CD8-positive, alpha-beta memory T cell (primary cell): Measurements from ENCODE around the gene ECD. TPM values are rescaled to one million over a fixed set of nuclear protein-coding genes. Genes with fewer than 3 reads are reported as not detected.

ENCODE experiments used
- CTCF ChIA-PET: fragments of 350-600 bp; sonication (Branson Sonifier 250); formaldehyde crosslinking; loops from one replicate; lab custom pipeline; 2021; ENCODE audit warnings: antibody characterized with exemption; lab: Charles Lee
- POLR2A ChIA-PET: fragments of 350-600 bp; sonication (Branson Sonifier 250); formaldehyde crosslinking; loops from one replicate; lab custom pipeline; 2021; ENCODE audit warnings: antibody characterized with exemption; lab: Charles Lee
- DNase-seq, 5 donors: peaks; one replicate each; pipeline versions ENCODE4 v3.0.0 to v3.0.0-alpha.2; 2020 to 2022; ENCODE audit warnings: mixed read lengths in 1 of 5
- H3K27ac ChIP-seq: one replicate; pipeline ENCODE4 v1.7.0; 2013; ENCODE audit warnings: low read depth, mild to moderate bottlenecking, low read length, moderate library complexity
- H3K27me3 ChIP-seq: 2 replicates; pipeline ENCODE4 v1.7.0; 2013; ENCODE audit warnings: low read length, mild to moderate bottlenecking; ENCODE audit not compliant: insufficient read depth, poor library complexity, severe bottlenecking
- H3K36me3 ChIP-seq: 2 replicates; pipeline ENCODE4 v1.7.0; 2013; ENCODE audit warnings: mild to moderate bottlenecking, low read length, moderate library complexity; ENCODE audit not compliant: insufficient read depth
- H3K4me1 ChIP-seq: 2 replicates; pipeline ENCODE4 v1.7.0; 2013; ENCODE audit warnings: mild to moderate bottlenecking, low read length, moderate library complexity; ENCODE audit not compliant: insufficient read depth
- H3K4me3 ChIP-seq: 2 replicates; pipeline ENCODE4 v1.7.0; 2013; ENCODE audit warnings: mild to moderate bottlenecking, low read length
- H3K9me3 ChIP-seq: 2 replicates; pipeline ENCODE4 v1.7.0; 2013; ENCODE audit warnings: mild to moderate bottlenecking, low read length
- H3K27ac Mint-ChIP-seq, 8 donors: one replicate each; pipeline ENCODE4 v1.8.0; 2020 to 2021; ENCODE audit warnings: mixed read lengths in 8 of 8, mild to moderate bottlenecking in 6 of 8, inconsistent platforms in 3 of 8, moderate library complexity in 3 of 8
- H3K27me3 Mint-ChIP-seq, 2 donors: one replicate each; pipeline ENCODE4 v1.8.0; 2020 to 2021; ENCODE audit warnings: mixed read lengths in 2 of 2, mild to moderate bottlenecking in 1 of 2, moderate library complexity in 1 of 2
- H3K36me3 Mint-ChIP-seq, 3 donors: one replicate each; pipeline ENCODE4 v1.8.0; 2020 to 2021; ENCODE audit warnings: mixed read lengths in 3 of 3, inconsistent platforms in 1 of 3, mild to moderate bottlenecking in 1 of 3
- H3K4me1 Mint-ChIP-seq, 3 donors: one replicate each; pipeline ENCODE4 v1.8.0; 2020 to 2021; ENCODE audit warnings: mixed read lengths in 3 of 3, inconsistent platforms in 1 of 3, mild to moderate bottlenecking in 1 of 3
- H3K4me3 Mint-ChIP-seq, 7 donors: one replicate each; pipeline ENCODE4 v1.8.0; 2020 to 2021; ENCODE audit warnings: mixed read lengths in 7 of 7, mild to moderate bottlenecking in 6 of 7, moderate library complexity in 4 of 7, inconsistent platforms in 2 of 7
- H3K9me3 Mint-ChIP-seq, 5 donors: one replicate each; pipeline ENCODE4 v1.8.0; 2020 to 2022; ENCODE audit warnings: mixed read lengths in 5 of 5, mild to moderate bottlenecking in 3 of 5, moderate library complexity in 2 of 5, inconsistent platforms in 1 of 5
- polyA plus RNA-seq: library from polyadenylated mRNA; unstranded; fragments of 300-500 nt; fragmentation: Illumina TruSeq; gene quantifications from one replicate; pipeline ENCODE4 v1.2.3, GENCODE V29; 2021
- total RNA-seq, 2 experiments: library from RNA; stranded (reverse); gene quantifications; one replicate each; pipeline ENCODE4 v1.2.3, GENCODE V29; 2021

The ECD gene
- total and polyA plus RNA-seq, 3 experiments from 2014 or later = 24.9 to 35.8 (median 33.2) TPM

DNA sequence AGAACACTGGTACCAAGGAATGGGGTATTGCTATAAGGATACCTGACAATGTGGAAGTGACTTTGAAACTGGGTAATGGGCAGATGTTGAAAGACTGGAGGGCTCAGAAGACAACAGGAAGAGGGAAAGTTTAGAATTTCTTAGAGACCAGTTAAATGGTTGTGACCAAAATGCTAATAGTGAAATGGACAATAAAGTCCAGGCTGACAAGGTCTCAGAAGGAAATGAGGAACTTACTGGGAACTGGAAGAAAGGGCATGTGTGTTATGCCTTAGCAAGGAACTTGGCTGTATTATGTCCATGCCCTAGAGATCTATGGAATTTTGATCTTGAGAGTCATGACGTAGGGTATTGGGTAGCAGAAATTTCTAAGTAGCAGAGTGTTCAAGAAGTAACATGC, 38.1 kb upstream of the ECD start:
- H3K9me3 Mint-ChIP-seq = no peaks in the 10 kb centered on the region
- H3K4me3 ChIP-seq = no peak overlapping the region
- H3K27ac ChIP-seq = no peak overlapping the region
- peaks cover 0 to 23% (median 4%) of the 10 kb centered on the region in 3 donors for H3K36me3 Mint-ChIP-seq
- no peaks in the 10 kb centered on the region for H3K4me1 Mint-ChIP-seq
- ChIA-PET POLR2A (no interaction called here), CTCF (no interaction called here)
- H3K9me3 ChIP-seq = no peaks in the 10 kb centered on the region
- no peak for DNase-seq
- no peaks in the 10 kb centered on the region for H3K36me3 ChIP-seq
- H3K27ac Mint-ChIP-seq = peak overlapping the region in 1 of 8 donors; percentile 29
- no peaks in the 10 kb centered on the region for H3K27me3 Mint-ChIP-seq
- no peaks in the 10 kb centered on the region for H3K27me3 ChIP-seq
- H3K4me1 ChIP-seq = no peaks in the 10 kb centered on the region
- H3K4me3 Mint-ChIP-seq = no peak overlapping the region

- DNase-seq = no peak
- ChIA-PET CTCF (interaction anchor here (0.6 kb wide), 1 partner anchor 12 kb away, joined by 3 read pairs; no protein-coding TSS in a partner anchor), POLR2A (no interaction called here)
- H3K36me3 Mint-ChIP-seq = peaks cover 0 to 21% (median 7%) of the 10 kb centered on the region in 3 donors
- H3K4me3 Mint-ChIP-seq = no peak overlapping the region
- Histone ChIP-seq H3K27me3 (no peaks in the 10 kb centered on the region), H3K9me3 (no peaks in the 10 kb centered on the region), H3K4me3 (no peak overlapping the region), H3K36me3 (no peaks in the 10 kb centered on the region), H3K4me1 (no peaks in the 10 kb centered on the region), H3K27ac (no peak overlapping the region)
- H3K4me1 Mint-ChIP-seq = no peaks in the 10 kb centered on the region
- H3K9me3 Mint-ChIP-seq = no peaks in the 10 kb centered on the region
- no peaks in the 10 kb centered on the region for H3K27me3 Mint-ChIP-seq
- no peak overlapping the region for H3K27ac Mint-ChIP-seq
Measured at GRCh38 chr10:73205081-73205480, 37.3 kb upstream of the ECD start.

GRCh38 chr10:73190188-73190587, 22.4 kb upstream of the ECD start:
- H3K4me1 ChIP-seq = no peaks in the 10 kb centered on the region
- no peak overlapping the region for H3K27ac ChIP-seq
- no peak for DNase-seq
- CTCF ChIA-PET = no interaction called here
- Mint-ChIP-seq H3K9me3 (no peaks in the 10 kb centered on the region), H3K27me3 (no peaks in the 10 kb centered on the region), H3K27ac (peak overlapping the region in 1 of 8 donors; percentile 82), H3K4me1 (no peaks in the 10 kb centered on the region), H3K4me3 (no peak overlapping the region), H3K36me3 (peaks cover 0 to 16% (median 4%) of the 10 kb centered on the region in 3 donors)
- no peaks in the 10 kb centered on the region for H3K27me3 ChIP-seq
- no peaks in the 10 kb centered on the region for H3K9me3 ChIP-seq
- H3K36me3 ChIP-seq = no peaks in the 10 kb centered on the region
- POLR2A ChIA-PET = no interaction called here
- H3K4me3 ChIP-seq = no peak overlapping the region

DNA sequence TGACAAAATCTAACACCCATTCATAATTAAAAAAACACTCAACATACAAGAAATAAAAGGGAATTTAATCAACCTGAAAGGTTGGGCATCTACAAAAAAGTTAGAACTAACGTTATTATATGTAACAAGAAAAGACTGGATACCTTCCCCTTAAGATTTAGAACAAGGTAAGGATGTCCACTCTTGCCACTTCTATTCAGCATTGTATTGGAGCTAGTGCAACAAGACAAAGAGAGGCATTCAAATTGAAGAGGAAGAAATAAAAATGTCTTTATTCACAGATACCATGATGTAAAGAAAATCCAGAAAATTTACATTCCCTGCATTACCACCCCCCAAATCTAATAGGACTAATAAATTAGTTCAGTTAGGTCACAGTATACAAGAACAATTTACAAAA, 18.5 kb upstream of the ECD start:
- H3K4me1 Mint-ChIP-seq = no peaks in the 10 kb centered on the region
- no peak for DNase-seq
- ChIA-PET POLR2A (no interaction called here), CTCF (no interaction called here)
- H3K27ac Mint-ChIP-seq = no peak overlapping the region
- no peaks in the 10 kb centered on the region for H3K27me3 Mint-ChIP-seq
- no peaks in the 10 kb centered on the region for H3K9me3 Mint-ChIP-seq
- Histone ChIP-seq H3K27ac (no peak overlapping the region), H3K36me3 (no peaks in the 10 kb centered on the region), H3K27me3 (no peaks in the 10 kb centered on the region), H3K4me1 (no peaks in the 10 kb centered on the region), H3K4me3 (no peak overlapping the region), H3K9me3 (no peaks in the 10 kb centered on the region)
- H3K4me3 Mint-ChIP-seq = no peak overlapping the region
- peaks cover 8 to 27% (median 9%) of the 10 kb centered on the region in 3 donors for H3K36me3 Mint-ChIP-seq

- peaks cover 7% of the 10 kb centered on the region for H3K36me3 ChIP-seq
- no peaks in the 10 kb centered on the region for H3K4me1 ChIP-seq
- Mint-ChIP-seq H3K36me3 (peaks cover 16 to 41% (median 19%) of the 10 kb centered on the region in 3 donors), H3K9me3 (no peaks in the 10 kb centered on the region), H3K27me3 (no peaks in the 10 kb centered on the region), H3K27ac (no peak overlapping the region), H3K4me3 (no peak overlapping the region), H3K4me1 (no peaks in the 10 kb centered on the region)
- CTCF ChIA-PET = interaction anchor here (1.2 kb wide), 1 partner anchor 87 kb away, joined by 4 read pairs; the partner anchor contains the start of gene P4HA1
- no peaks in the 10 kb centered on the region for H3K9me3 ChIP-seq
- H3K27me3 ChIP-seq = no peaks in the 10 kb centered on the region
- DNase-seq = no peak
- no peak overlapping the region for H3K4me3 ChIP-seq
- POLR2A ChIA-PET = no interaction called here
- H3K27ac ChIP-seq = no peak overlapping the region
Measured at GRCh38 chr10:73183667-73184281, 16.0 kb upstream of the ECD start.

DNA sequence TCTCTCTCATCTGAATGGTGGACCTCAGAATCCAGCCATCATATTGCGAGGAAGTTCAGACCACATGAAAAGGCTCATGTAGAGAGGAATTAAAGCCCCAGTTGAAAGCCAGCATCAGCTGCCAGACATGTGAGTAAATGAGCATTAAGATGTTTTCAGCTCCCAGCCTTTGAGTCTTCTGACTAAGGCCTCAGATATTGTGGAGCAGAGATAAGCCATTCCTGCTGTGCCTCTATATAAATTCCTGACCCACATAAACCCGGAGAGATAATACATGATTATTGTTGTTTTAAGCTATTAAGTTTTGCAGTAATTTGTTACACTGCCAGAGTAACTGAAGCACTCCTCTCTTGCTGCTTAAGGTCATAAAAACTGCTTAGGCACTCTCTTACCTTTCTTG, 14.8 kb upstream of the ECD start:
- Histone ChIP-seq H3K4me1 (no peaks in the 10 kb centered on the region), H3K27ac (no peak overlapping the region), H3K36me3 (peaks cover 7% of the 10 kb centered on the region), H3K27me3 (no peaks in the 10 kb centered on the region), H3K9me3 (no peaks in the 10 kb centered on the region), H3K4me3 (no peak overlapping the region)
- POLR2A ChIA-PET = no interaction called here
- Mint-ChIP-seq H3K27ac (no peak overlapping the region), H3K9me3 (no peaks in the 10 kb centered on the region), H3K27me3 (no peaks in the 10 kb centered on the region), H3K36me3 (peaks cover 19 to 51% (median 20%) of the 10 kb centered on the region in 3 donors), H3K4me1 (no peaks in the 10 kb centered on the region), H3K4me3 (no peak overlapping the region)
- CTCF ChIA-PET = interaction anchor here (1.2 kb wide), 1 partner anchor 86 kb away, joined by 4 read pairs; the partner anchor contains the start of gene P4HA1
- DNase-seq = no peak

DNA sequence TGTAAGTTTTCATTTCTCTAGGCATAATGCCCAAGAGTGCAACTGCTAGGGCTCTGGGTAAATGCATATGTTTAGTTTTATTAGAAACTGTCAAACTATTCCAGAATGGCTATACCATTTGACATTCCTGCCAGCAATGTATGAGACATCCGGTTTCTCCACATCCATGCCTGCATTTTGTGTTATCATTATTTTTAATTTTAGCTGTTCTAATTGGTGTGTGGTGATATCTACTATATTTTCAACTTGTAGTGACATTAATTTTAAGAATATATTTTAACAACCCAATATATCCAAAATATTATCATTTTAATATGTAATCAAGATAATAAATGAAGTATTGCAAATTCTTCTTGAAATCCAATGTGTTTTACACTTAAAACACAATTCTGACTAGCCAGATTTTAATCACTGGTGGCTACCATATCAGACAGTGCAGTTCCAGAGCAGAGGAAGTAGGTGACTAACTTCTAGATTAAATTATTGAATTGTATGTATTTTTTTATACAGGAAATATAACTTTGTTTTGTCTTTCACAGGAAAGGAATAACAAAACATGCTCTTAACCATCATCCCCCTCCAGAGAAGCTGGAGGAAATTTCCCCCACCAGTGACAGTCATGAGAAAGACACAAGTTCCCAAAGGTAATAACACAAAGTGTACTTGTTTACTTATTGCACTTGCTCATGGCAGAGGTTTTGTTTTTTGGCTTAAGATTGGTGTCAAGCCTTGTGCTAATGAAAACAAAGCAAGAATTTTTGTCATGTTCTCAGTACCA, 6.5 kb upstream of the ECD start:
- no peaks in the 10 kb centered on the region for H3K4me1 ChIP-seq
- ChIA-PET POLR2A (interaction anchor here (0.7 kb wide), 1 partner anchor 78 kb away, joined by 5 read pairs; the partner anchor contains the start of gene P4HA1), CTCF (interaction anchor here (1.0 kb wide), 1 partner anchor 77 kb away, joined by 3 read pairs; the partner anchor contains the start of gene P4HA1)
- Mint-ChIP-seq H3K9me3 (no peaks in the 10 kb centered on the region), H3K27ac (no peak overlapping the region), H3K4me1 (no peaks in the 10 kb centered on the region), H3K27me3 (no peaks in the 10 kb centered on the region), H3K4me3 (no peak overlapping the region), H3K36me3 (peaks cover 0 to 31% (median 6%) of the 10 kb centered on the region in 3 donors)
- H3K27me3 ChIP-seq = no peaks in the 10 kb centered on the region
- no peaks in the 10 kb centered on the region for H3K36me3 ChIP-seq
- no peak overlapping the region for H3K4me3 ChIP-seq
- H3K27ac ChIP-seq = no peak overlapping the region
- H3K9me3 ChIP-seq = no peaks in the 10 kb centered on the region
- no peak for DNase-seq

GRCh38 chr10:73172867-73173266, 5.1 kb upstream of the ECD start:
- H3K4me3 Mint-ChIP-seq = peak overlapping the region in 1 of 7 donors; percentile 53
- ChIA-PET CTCF (no interaction called here), POLR2A (no interaction called here)
- peaks cover 5 to 7% (median 6%) of the 10 kb centered on the region in 3 donors for H3K4me1 Mint-ChIP-seq
- Histone ChIP-seq H3K4me3 (no peak overlapping the region), H3K27ac (no peak overlapping the region), H3K4me1 (peaks cover 5% of the 10 kb centered on the region), H3K9me3 (no peaks in the 10 kb centered on the region), H3K27me3 (no peaks in the 10 kb centered on the region), H3K36me3 (no peaks in the 10 kb centered on the region)
- no peaks in the 10 kb centered on the region for H3K9me3 Mint-ChIP-seq
- DNase-seq = no peak
- H3K27ac Mint-ChIP-seq = no peak overlapping the region
- H3K36me3 Mint-ChIP-seq = peaks cover 0 to 23% (median 6%) of the 10 kb centered on the region in 3 donors
- H3K27me3 Mint-ChIP-seq = peaks cover 0 to under 1% of the 10 kb centered on the region in 2 donors
